CD4-positive, alpha-beta T cell treated with Interferon alpha-2 for 1 hour (primary cell): ENCODE results near the gene NEU4.
A peak's percentile ranks its signal among the peaks of the same experiment; 100 is the strongest.
"Not testable (repeated sequence)": the region's sequence is repeated elsewhere in the genome, so short reads cannot be mapped to it uniquely, and the experiment has no call there.

Experiments
- DNase-seq, 2 donors: peaks; one replicate each; pipeline ENCODE4 v3.0.0-alpha.2; 2020 to 2022

The NEU4 gene, protein sequence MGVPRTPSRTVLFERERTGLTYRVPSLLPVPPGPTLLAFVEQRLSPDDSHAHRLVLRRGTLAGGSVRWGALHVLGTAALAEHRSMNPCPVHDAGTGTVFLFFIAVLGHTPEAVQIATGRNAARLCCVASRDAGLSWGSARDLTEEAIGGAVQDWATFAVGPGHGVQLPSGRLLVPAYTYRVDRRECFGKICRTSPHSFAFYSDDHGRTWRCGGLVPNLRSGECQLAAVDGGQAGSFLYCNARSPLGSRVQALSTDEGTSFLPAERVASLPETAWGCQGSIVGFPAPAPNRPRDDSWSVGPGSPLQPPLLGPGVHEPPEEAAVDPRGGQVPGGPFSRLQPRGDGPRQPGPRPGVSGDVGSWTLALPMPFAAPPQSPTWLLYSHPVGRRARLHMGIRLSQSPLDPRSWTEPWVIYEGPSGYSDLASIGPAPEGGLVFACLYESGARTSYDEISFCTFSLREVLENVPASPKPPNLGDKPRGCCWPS

DNA sequence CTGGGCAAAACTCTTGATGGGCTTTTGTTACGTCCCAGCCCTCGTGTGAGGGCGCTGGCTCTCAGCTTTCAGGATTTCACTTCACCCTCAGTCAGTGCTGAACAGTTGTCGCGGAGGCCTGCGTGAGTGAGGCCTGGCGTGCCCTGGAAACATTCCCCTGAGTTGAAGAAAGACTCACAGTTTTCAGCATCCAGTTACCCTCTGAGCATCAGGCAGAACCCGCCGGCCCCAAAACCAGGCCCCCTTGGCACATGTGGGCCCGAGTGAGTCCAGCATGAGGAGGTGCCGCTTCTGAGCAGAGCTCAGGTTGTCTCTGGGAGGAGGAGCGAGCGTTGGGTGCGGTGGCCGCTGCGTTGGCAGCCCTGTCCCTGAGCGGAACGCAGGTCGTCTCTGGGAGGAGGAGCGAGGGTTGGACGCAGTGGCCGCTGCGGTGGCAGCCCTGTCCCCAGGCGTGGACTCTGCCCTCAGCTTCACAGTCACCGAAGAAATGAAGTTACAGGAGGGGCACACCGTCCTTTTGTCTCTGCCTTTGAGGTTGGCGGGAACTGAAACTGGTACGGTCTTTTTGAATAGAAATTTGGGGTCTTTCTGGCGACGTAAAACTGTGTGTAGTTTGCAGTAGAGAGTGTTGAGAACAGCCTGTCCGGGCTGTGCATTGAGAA, at the start of gene NEU4:
TSS of gene NEU4 (plus strand) at position 473 of the 662 bp plus-strand sequence. CDS start 5,292 bp downstream, outside the sequence.
- no peak for DNase-seq

DNA sequence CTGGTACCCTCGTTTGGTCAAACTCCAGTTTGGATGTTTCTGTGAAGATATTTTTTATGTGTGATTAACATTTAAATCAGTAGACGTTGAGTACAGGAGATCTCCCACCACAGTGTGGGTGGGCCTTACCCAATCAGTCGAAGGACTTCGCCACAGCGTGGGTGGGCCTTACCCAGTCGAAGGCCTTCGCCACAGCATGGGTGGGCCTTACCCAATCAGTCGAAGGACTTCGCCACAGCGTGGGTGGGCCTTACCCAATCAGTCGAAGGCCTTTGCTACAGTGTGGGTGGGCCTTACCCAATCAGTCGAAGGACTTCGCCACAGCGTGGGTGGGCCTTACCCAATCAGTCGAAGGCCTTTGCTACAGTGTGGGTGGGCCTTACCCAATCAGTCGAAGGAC, 49.1 kb upstream of the NEU4 start:
- DNase-seq: not testable (repeated sequence)

DNA sequence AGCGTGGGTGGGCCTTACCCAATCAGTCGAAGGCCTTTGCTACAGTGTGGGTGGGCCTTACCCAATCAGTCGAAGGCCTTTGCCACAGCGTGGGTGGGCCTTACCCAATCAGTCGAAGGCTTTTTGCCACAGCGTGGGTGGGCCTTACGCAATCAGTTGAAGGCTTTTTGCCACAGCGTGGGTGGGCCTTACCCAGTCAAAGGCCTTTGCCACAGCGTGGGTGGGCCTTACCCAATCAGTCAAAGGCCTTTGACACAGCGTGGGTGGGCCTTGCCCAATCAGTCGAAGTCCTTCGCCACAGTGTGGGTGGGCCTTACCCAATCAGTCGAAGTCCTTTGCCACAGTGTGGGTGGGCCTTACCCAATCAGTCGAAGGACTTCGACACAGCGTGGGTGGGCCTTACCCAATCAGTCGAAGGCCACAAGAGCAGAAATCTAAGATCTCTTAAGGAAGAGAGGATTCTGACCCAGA, 48.7 kb upstream of the NEU4 start:
- DNase-seq: no peak

DNA sequence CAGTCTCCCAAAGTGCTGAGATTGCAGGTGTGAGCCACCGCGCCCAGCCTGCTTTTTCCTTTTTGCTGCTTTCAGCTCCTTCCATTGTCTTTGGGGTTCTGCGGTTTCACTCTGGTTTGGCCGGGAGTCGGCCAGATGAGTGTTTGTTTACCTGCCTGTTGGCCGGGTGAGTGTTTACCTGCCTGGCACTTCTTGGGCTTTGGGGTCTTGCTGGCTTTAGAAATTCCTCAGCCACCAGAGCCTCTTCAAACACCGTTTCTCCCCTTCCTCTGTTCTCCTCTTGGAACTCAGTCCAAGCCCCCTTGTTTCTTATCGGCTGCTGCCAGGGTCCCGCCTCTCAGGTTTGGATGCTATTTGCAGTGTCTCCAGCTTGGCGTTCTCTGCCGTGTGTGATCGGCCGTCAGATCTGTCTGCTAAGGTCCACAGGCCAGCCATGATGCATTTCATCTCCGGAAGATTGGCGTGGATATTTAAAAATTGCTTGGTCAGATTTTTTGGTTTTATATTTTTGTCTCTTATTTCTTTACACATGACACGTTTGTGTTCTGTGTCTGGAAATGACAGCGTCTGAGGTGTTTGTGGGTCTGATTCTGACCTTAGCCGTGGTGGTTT, 46.6 kb upstream of the NEU4 start:
- DNase-seq: peak in 1 of 2 donors; percentile 30

DNA sequence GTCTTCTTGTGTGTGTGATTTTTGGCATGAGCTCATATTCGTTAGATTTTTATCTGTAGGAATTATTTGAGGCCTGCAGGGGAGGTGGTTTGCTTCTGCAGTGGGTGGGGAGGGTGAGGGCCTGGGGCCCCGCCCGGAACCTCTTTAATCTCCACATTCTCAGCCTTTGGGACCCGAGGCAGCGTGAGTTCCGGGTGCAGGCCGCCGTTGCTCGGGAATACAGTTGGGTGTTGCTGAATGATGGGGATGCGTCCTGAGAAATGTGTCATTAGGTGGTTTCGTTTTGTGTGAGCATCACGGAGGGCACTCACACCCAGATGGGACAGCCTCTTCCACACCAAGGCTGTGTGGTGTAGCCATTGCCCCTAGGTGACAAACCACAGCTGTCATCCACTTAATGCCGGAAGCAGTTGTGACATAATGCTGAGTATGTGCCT, 46.0 kb upstream of the NEU4 start:
- DNase-seq: peak; percentile 69 to 86

DNA sequence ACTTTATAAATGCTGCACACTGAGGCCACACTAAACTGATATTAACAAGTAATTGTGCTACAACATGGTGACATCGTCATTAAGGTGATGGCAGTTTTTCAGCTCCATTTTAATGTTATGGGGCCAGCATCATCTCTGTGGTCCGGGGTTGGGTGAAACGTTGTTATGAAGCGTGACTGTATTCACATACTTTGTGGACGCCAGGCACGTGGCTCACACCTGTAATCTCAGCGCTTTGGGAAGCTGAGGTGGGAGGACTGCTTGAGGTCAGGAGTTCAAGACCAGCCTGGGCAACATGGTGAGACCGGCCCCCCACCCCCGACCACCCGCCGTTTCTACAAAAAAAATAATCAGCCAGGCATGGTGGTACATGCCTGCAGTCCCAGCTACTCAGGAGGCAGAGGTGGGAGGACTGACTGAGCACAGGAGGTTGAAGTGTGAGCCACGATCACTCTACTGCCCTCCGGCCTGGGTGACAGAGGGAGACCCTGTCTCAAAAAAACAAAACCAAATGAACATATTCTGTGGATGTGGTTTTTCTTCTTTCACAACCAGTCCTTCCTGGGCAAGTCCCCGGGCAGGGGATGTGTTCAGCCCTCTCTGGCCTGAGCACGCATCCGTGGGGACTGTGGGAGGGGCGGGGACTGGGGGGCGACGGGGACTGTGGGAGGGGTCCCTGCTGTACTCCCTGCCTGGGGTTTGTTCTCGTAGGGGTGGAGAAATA, 45.3 kb upstream of the NEU4 start:
- DNase-seq: peak; percentile 12 to 49

DNA sequence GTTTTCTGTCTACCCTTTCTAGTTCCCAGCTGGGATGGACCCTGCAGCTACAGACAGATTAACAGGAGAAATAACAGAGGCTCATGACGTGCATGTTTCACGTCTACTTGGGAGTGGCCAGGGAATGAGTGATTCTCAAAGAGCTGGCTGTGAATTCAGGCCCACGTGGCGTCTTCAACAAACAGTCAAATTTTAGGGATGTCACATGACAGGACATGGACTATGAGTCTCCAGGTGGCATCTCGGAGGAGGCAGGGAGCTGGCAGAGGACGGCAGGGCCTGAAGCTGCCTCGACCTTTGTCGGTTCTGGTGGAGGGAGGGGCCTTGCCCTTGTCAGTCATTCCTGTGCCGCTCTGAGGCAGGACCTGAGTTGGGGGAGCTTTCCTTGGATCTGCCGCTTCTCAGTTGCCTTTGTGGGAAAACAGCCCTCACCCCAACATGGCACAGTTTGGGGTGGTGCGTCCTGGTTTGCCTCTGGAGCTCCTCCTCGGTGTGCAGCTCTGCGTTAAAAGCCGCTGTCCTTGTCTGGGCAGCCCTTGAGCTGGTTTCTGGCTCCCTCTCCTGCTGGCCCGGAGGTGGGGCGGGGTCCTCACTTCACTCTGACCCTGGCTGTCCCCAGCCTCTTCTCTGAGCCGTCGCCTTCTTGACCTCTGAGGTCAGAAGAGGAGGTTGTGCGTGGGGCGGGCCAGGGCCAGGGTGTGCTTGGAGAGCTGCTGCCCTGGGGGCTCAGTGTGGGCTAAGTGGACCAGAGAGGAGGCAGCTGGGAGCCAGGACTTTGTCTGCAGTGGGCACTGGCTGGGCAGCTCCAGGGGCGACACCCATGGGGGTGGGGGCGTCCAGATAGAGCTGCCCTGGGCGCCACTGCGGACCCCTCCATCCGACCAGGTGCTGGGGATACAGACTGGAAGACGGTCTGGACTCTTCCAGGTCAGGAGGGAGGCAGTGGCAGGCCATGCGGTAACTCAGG, 44.4 kb upstream of the NEU4 start:
- no peak for DNase-seq

DNA sequence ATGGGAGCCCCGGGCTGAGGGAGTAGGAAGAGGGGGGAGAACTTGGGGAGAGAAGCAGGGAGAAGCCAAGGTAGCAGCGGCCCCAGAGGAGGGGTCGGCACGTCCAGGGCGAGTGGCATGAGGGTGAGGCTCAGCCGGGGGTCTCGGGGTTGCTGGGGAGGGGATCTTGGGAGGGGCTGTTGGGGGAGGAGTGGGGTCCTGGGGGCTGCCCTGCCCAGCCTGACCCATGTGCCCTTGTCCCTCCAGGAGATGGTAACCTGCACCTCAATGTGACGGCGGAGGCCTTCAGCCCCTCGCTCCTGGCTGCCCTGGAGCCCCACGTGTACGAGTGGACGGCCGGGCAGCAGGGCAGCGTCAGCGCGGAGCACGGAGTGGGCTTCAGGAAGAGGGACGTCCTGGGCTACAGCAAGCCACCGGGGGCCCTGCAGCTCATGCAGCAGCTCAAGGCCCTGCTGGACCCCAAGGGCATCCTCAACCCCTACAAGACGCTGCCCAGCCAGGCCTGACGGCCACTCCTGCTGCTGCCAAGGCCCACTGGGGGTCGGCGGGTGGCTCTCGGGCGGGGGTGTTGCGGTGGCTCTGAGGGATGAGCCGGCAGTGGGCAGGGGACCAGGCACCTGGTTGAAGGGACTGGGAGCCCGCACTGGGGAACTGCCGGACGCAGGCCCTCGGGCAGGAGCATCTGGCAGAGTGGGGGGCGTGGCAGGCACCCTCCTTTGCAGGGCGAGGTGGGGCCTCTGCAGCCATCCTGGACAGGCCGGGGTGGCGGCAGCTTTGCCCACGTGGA, 41.3 kb upstream of the NEU4 start:
- DNase-seq: no peak

DNA sequence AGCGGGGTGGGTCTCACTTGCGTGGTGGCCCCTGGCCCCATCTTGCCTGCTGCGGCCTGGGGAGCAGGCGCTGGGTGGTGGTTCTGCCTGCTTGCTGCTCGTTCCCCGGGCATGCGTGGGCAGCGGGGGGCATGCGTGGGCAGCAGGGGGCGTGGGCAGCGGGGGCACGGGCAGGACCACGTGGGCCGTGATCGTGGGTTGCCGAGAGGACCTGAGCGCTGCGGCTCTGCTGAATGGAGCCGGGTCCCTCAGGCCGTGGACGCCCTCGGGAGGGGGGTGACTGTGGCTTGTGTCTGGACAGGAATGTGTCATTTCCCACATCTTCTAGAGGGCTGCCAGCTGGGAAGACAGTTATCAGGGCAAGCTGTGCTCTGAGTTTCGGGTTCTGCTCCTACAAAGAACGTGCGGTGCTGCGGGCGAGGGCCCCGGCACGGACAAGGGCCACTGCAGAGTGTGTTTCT, 40.7 kb upstream of the NEU4 start:
- no peak for DNase-seq

DNA sequence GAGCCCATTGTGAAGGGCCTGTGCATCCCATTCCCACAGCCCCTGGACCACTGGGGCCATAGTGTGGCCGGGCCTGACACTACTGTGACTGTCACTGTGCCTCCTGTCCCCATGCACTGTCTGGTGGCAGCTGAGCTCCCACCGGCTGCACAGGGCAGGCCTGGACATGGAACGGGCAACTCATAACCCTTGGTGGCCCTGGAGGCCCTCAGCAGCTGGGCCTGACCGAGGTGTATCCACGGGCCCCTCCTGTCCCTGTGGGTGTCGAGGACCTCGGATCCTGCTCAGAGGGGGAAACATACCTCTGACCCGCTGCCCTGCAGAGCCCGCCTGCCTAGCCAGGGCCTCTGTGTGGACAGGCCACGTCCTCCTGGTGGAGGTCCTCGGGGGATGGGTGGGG, 40.1 kb upstream of the NEU4 start:
- DNase-seq: no peak

DNA sequence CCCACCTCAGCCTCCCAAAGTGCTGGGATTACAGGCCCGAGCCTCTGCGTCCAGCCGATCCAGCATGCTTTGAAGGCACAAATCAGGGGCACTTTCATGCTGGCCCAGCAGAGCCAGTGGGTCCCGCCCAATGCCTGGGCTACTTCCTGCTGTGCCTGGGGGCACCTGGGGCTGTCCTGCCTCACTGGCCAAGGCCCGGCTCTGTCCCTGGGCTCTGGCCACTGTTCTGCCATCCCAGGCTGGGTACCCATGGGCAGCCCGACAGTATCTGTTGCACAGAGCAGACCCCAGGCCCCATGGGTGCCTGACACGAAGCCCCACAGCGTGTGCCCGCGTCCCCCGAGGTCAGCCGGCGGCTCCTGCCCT, 39.2 kb upstream of the NEU4 start:
- DNase-seq: no peak

DNA sequence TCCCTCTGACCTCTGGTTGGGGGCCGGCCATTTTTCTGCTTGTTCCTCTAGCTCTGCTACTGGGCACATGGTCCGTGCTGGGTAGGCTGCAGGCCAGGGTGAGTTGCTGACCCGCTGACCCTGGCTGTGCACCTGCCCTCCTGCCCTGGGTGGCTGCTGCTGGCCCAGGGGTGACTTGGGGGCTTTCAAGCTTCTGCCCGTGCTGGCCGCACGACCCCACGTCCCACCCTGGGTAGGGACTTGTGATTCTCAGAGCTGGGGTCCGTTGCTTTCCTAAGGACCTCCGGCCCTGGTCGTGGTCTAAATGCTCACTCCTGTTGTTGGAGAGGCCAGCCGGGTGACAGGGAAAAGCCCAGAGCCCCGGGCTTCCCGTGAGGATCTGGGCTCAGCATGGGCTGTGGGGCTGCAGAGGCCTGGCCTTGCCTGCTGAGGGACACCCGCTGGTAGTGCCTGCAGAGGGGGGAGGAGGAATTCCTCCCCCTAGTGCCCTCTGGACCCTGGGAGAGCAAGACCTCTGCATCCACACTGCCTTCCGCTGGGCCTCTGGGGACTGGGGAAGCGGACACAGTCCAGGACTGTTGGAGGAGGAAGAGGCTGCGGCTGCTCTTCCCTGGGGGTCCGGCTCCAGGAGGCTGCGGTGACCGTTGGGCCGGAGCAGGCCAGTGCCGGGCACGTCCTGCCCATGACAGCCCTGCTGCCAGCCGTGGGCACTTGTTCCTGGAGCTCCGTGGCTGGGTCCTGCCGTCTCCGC, 38.6 kb upstream of the NEU4 start:
- no peak for DNase-seq

DNA sequence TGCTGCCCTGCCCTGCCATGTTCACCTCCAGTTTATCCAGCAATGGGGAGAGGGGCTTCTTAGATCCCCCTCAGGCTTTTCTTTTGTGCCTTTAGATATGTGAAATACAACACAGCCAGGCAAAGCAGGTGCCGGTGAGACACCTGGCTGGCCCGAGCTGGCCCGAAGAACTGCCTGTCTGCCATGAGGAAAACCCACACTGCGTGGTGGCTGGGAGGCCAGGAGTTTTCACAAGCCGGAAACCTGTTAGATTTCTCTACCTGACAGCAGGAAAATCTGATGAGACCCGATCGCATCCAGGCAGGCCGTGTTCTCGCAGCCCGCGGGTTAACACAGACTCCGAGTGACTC, 38.1 kb upstream of the NEU4 start:
- no peak for DNase-seq

DNA sequence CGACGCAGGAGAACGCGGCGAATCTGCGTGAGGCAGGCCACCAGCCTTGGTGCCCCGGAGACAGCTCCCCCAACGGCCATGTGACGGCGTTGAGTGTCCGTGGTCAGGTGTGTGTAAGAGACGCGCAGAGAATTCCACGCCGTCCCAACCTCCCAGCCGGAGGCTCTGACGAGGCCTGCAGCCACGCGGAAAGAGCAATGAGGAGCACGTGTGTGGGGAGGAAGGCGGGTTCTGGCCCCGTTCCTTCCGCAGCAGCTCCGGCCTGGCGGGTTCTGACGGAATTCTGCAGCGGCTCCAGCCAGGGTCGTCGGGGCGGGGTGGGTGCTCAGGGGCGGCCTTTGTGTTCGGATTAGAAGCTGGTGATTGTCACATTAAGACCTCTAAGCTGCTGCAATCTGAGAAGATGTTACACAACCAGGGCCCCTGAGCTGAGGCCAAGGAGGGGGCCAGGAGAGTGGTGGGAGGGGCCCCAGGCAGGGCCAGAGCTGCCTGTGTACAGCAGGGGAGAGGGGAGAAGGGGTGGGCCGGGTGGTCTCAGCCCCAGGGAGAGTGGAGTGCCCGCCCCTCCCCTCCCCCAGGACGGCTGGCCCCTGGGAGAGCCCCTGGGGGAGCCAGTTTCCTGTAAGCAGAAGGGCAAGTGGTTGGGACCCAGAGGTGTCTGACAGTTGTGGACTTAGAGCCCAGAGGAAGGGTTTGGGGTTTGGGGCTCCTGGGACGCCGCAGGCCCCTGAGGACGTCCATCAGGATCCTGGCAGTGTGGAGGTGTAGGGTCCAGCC, 37.5 kb upstream of the NEU4 start:
- no peak for DNase-seq

DNA sequence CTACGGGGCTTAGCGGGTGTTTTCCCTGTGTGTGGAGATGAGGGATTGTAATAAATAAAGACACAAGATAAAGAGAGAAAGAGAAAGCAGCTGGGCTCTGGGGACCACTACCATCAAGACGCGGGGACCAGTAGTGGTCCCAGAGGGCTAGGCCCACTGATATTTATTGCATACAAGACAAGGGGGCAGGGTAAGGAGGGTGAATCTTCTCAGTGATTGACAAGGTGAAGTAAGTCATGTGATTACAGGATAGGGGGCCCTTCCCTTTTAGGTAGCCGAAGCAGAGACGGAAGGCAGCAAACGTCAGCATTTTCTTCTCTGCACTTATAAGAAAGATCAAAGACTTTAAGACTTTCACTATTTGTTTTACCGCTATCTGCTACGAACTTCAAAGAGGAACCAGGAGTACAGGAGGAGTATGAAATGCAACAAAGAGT, 36.9 kb upstream of the NEU4 start:
- DNase-seq: peak in 1 of 2 donors; percentile 69

DNA sequence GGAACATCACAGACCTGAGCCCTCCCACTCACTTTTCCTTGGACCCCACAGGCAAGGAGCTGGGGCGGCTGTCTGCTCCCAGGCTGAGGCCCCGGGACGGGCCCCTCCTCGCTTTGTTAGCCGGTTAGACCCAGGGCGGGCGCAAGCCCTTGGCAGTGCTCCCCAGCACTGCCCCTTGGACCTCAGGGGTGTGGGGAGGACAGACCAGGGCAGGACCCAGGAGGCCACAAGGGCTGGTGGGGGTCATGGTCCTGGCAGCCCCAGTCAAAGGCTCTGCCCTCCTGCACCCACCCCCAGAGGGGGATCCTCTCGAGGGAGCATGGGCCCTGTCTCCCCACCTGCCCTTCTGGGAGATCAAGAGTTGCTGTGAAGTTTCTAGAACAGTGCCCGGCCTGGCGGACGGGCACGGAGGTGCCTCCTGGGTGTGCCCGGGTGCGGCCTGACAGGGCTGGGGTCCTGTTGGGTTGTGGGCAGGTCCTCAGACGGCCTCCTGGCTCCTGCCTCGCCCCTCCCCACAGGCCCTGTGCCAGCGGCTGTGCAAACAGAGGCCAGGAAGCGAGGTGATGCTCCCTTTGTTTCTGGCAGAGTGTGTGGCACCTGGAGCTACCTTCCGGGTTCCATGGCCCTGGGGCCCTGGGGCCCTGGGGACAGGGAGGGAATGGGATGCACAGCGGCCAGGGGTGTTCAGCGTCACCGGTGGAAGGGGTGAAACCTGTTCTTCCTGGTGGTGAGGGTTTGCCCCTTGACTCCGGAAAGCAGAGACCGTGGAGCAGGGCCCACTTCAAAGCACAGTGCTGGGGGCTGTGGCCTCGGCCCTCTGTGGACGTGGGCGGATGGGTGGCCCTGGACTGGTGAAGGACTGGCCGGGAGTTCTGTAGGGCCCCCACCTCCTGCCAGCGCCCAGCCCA, 35.2 kb upstream of the NEU4 start:
- no peak for DNase-seq

DNA sequence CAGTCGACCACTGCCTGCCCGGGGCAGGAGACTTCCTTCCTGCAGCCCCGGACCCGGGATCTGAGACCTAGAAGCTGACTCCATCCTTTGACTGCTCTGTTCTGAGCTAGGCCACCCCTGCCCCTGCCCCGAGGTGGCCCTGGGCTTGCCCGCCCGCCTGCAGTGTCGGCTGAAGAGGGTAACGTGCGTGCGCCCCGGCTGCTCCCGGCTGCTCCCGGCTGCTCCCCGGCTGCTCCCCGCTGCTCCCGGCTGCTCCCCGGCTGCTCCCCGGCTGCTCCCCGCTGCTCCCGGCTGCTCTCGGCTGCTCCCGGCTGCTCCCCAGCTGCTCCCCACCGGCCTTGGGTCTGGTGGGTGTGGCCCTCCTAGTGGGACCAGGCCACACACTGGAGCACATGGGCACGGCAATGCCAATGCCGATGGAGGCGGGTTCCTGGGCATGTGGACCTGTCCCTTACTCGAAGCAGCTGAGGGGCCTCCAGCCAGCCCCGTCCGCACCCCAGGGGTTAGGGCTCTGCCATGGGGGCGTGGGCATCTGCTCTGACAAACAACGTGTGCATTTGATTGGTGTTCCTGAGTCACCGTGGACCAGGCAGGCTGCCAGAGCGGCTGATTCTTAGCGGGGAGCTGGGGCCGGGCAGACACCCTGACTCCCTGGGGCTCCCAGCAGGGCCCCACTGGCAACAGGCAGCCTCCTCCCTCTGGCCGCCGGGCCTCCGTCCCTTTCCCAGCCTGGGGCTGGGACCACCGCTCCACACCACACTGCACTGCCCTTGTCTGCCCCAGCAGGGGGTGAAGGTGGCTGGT, 34.4 kb upstream of the NEU4 start:
- no peak for DNase-seq
